Panc1 (cell line): ENCODE measurements around the gene OSTC.

Experiments used
- CTCF ChIP-seq: fragments of 450-650 bp; IDR thresholded peaks from 2 replicates; pipeline ENCODE4 v1.5.1; 2017; ENCODE audit warnings: mild to moderate bottlenecking
- POLR2AphosphoS5 ChIP-seq: IDR thresholded peaks from 2 replicates; pipeline ENCODE4 v1.6.1; 2012; ENCODE audit warnings: mild to moderate bottlenecking, low read depth, low read length, moderate library complexity
- TCF7L2 ChIP-seq: IDR thresholded peaks from 2 replicates; pipeline ENCODE4 v1.6.1; 2011; ENCODE audit warnings: mild to moderate bottlenecking, low read depth, low read length, inconsistent platforms

GRCh38 chr4:108702960-108703359 is 52.6 kb downstream of the OSTC start:
- TF ChIP-seq CTCF (no peak), POLR2AphosphoS5 (no peak), TCF7L2 (no peak)
